ENCODE results near the gene SLA2. TPM values are rescaled to one million over a fixed set of nuclear protein-coding genes. Genes with fewer than 3 reads are reported as not detected.
"Not testable (repeated sequence)": the region's sequence is repeated elsewhere in the genome, so short reads cannot be mapped to it uniquely, and the experiment has no call there.

SLA2 gene, protein sequence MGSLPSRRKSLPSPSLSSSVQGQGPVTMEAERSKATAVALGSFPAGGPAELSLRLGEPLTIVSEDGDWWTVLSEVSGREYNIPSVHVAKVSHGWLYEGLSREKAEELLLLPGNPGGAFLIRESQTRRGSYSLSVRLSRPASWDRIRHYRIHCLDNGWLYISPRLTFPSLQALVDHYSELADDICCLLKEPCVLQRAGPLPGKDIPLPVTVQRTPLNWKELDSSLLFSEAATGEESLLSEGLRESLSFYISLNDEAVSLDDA
- total RNA-seq (not detected in 2 replicates), polyA plus RNA-seq (not detected in 2 replicates), polyA minus RNA-seq (ENCODE audit: low replicate concordance) (not detected in 2 replicates)
- 0.08 TPM in 1 of 2 replicates, not detected in the other for polyA plus RNA-seq (2012)

DNA sequence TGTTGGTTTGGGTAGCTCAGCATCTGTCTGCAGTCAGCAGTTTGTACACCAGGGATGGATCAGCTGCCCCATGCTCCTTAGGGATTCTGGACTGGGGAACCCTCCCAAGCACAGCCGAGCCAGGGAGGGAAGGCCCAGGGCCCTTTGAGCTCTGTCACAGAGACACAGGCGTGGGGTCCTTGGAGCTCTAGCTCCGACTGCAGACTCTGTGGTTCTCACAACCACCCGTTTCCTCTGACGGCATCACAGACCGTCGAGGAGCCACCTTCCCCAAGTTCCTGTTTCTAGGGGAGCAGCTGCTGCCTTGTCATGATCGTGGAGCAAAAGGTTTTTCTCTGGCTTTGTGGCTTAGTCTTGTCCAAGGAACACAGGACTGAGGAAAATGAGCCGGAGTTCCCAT lies at the start of gene SLA2:
TSS of gene SLA2 (minus strand) at position 199 of the 400 bp plus-strand sequence. CDS start 4,861 bp downstream, outside the sequence.
- H3K36me3 ChIP-seq (ENCODE audit: control insufficient read depth, insufficient read depth, low read length) = no peaks in the 10 kb centered on the region
- no peak within 1 kb of the TSS for H2AFZ ChIP-seq (ENCODE audit: low read length)
- no peak for TF ChIP-seq CTCF (conservative IDR thresholded peaks at IDR 0.05 in 1 of 2, IDR thresholded peaks at IDR 0.05 in 1 of 2; ENCODE audit: low read depth in 1 of 2, low read length in 2 of 2)
- no peak for TF ChIP-seq EZH2 (IDR thresholded peaks at IDR 0.05; ENCODE audit: low read length, missing control alignments)
- H3K9ac ChIP-seq (ENCODE audit: insufficient read depth, low read length) = no peak within 1 kb of the TSS
- no peaks in the 10 kb centered on the region for H3K9me3 ChIP-seq (ENCODE audit: control insufficient read depth, insufficient read depth, low read depth, low read length)
- no peaks in the 10 kb centered on the region for H3K79me2 ChIP-seq (ENCODE audit: control insufficient read depth, insufficient read depth, low read length)
- H3K4me3 ChIP-seq (replicated peaks in 1 of 4; ENCODE audit: control extremely low read depth in 1 of 4, insufficient read depth in 1 of 4, low read depth in 3 of 4, low read length in 4 of 4) = no peak within 1 kb of the TSS
- no peaks in the 10 kb centered on the region for H3K4me1 ChIP-seq (ENCODE audit: control insufficient read depth, extremely low read depth, insufficient read depth, low read length)
- H3K4me2 ChIP-seq (ENCODE audit: extremely low read depth, insufficient read depth, low read length) = no peak within 1 kb of the TSS
- H3K27me3 ChIP-seq (ENCODE audit: control insufficient read depth, insufficient read depth, low read length) = no peaks in the 10 kb centered on the region
- DNase-seq (ENCODE audit: low read depth in 2 of 2) = no peak
- H4K20me1 ChIP-seq (ENCODE audit: control insufficient read depth, extremely low read depth, insufficient read depth, low read length) = no peaks in the 10 kb centered on the region
- H3K27ac ChIP-seq (ENCODE audit: insufficient read depth, low read length) = no peak within 1 kb of the TSS

DNA sequence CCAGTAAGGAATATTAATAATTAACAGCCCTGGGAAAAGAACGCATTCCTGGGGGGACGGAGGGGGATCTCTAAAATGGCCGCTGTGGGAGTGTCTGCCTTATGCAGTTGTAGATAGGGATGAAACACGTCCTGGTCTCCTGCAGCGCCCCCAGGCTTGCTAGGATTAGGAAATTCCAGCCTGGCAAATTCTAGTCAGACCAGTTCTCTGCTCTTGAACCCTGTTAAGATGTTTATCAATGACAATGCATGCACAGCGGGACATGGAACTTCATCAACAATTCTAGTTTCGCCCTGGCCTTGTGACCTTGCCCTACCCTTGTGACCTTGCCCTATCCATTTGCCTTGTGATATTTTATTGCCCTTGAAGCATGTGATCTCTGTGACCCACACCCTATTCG lies 49.5 kb upstream of the SLA2 start:
- not testable (repeated sequence) for H4K20me1 ChIP-seq (ENCODE audit: control insufficient read depth, extremely low read depth, insufficient read depth, low read length); H3K79me2 ChIP-seq (ENCODE audit: control insufficient read depth, insufficient read depth, low read length); DNase-seq (ENCODE audit: low read depth in 2 of 2); H2AFZ ChIP-seq (ENCODE audit: low read length); H3K4me1 ChIP-seq (ENCODE audit: control insufficient read depth, extremely low read depth, insufficient read depth, low read length); H3K9ac ChIP-seq (ENCODE audit: insufficient read depth, low read length); H3K9me3 ChIP-seq (ENCODE audit: control insufficient read depth, insufficient read depth, low read depth, low read length); H3K4me3 ChIP-seq (replicated peaks in 1 of 4; ENCODE audit: control extremely low read depth in 1 of 4, insufficient read depth in 1 of 4, low read depth in 3 of 4, low read length in 4 of 4); H3K27me3 ChIP-seq (ENCODE audit: control insufficient read depth, insufficient read depth, low read length); H3K27ac ChIP-seq (ENCODE audit: insufficient read depth, low read length); H3K4me2 ChIP-seq (ENCODE audit: extremely low read depth, insufficient read depth, low read length); H3K36me3 ChIP-seq (ENCODE audit: control insufficient read depth, insufficient read depth, low read length)

GRCh38 chr20:36688630-36689029 lies 42.6 kb upstream of the SLA2 start:
- H3K79me2 ChIP-seq (ENCODE audit: control insufficient read depth, insufficient read depth, low read length) = no peaks in the 10 kb centered on the region
- no peak overlapping the region for H3K4me3 ChIP-seq (replicated peaks in 1 of 4; ENCODE audit: control extremely low read depth in 1 of 4, insufficient read depth in 1 of 4, low read depth in 3 of 4, low read length in 4 of 4)
- H3K4me2 ChIP-seq (ENCODE audit: extremely low read depth, insufficient read depth, low read length) = no peak overlapping the region
- no peak overlapping the region for H3K27ac ChIP-seq (ENCODE audit: insufficient read depth, low read length)
- H3K36me3 ChIP-seq (ENCODE audit: control insufficient read depth, insufficient read depth, low read length) = no peaks in the 10 kb centered on the region
- H3K27me3 ChIP-seq (ENCODE audit: control insufficient read depth, insufficient read depth, low read length) = no peaks in the 10 kb centered on the region
- H4K20me1 ChIP-seq (ENCODE audit: control insufficient read depth, extremely low read depth, insufficient read depth, low read length) = no peaks in the 10 kb centered on the region
- no peak for DNase-seq (ENCODE audit: low read depth in 2 of 2)
- H3K4me1 ChIP-seq (ENCODE audit: control insufficient read depth, extremely low read depth, insufficient read depth, low read length) = no peaks in the 10 kb centered on the region
- no peak overlapping the region for H2AFZ ChIP-seq (ENCODE audit: low read length)
- H3K9me3 ChIP-seq (ENCODE audit: control insufficient read depth, insufficient read depth, low read depth, low read length) = no peaks in the 10 kb centered on the region
- H3K9ac ChIP-seq (ENCODE audit: insufficient read depth, low read length) = no peak overlapping the region
- TF ChIP-seq EZH2 (IDR thresholded peaks at IDR 0.05; ENCODE audit: low read length, missing control alignments) (no peak), CTCF (conservative IDR thresholded peaks at IDR 0.05 in 1 of 2, IDR thresholded peaks at IDR 0.05 in 1 of 2; ENCODE audit: low read depth in 1 of 2, low read length in 2 of 2) (no peak)

Measured in fibroblast of lung (primary cell).